SK-N-SH (cell line): Measurements from ENCODE around the gene HS2ST1.

Experiments used
- CHD2 ChIP-seq: fragments of 150-350 bp; IDR thresholded peaks from 2 replicates; pipeline ENCODE4 v1.6.1; 2018; ENCODE audit warnings: low read length; ENCODE audit not compliant: partially characterized antibody
- CTCF ChIP-seq: fragments of 200-600 bp; sonication (generic); IDR thresholded peaks from 2 replicates; pipeline ENCODE4 v1.6.1; 2017; ENCODE audit warnings: antibody characterized with exemption, mild to moderate bottlenecking, moderate library complexity
- MXI1 ChIP-seq: IDR thresholded peaks from 2 replicates; pipeline ENCODE4 v1.6.1; 2012; ENCODE audit warnings: mild to moderate bottlenecking, low read depth, low read length, improper control_type of control experiment
- RXRA ChIP-seq: IDR thresholded peaks from 2 replicates; pipeline ENCODE4 v1.4.0; 2012; ENCODE audit warnings: low read depth, mild to moderate bottlenecking, borderline replicate concordance
- USF2 ChIP-seq: fragments of 150-350 bp; IDR thresholded peaks from 2 replicates; pipeline ENCODE4 v1.6.1; 2017; ENCODE audit warnings: antibody characterized with exemption, low read length, low read depth, borderline replicate concordance
- ZBTB33 ChIP-seq: IDR thresholded peaks from 2 replicates; pipeline ENCODE4 v1.4.0; 2012; ENCODE audit warnings: low read depth, borderline replicate concordance

GRCh38 chr1:86928819-86929218 lies 14.4 kb downstream of the HS2ST1 start:
- TF ChIP-seq RXRA (no peak), CTCF (no peak), USF2 (no peak), ZBTB33 (no peak), MXI1 (no peak), CHD2 (no peak)
